Measurements from ENCODE around the gene PLAC1. TPM values are rescaled to one million over a fixed set of nuclear protein-coding genes. Genes with fewer than 3 reads are reported as not detected.
A peak's percentile ranks its signal among the peaks of the same experiment; 100 is the strongest.

Gene PLAC1, protein sequence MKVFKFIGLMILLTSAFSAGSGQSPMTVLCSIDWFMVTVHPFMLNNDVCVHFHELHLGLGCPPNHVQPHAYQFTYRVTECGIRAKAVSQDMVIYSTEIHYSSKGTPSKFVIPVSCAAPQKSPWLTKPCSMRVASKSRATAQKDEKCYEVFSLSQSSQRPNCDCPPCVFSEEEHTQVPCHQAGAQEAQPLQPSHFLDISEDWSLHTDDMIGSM
- total RNA-seq (2021; ENCODE audit: unreplicated experiment) (0.34 TPM), Bru-seq, nascent RNA (percentile 25 among the genes with signal in this experiment), BruChase-seq, experiment 1, labeled RNA remaining after a 6-hour chase (percentile 18 among the genes with signal in this experiment), BruChase-seq, experiment 2, labeled RNA remaining after a 2-hour chase (percentile 26 among the genes with signal in this experiment)
- polyA plus RNA-seq (2012): 0.43 and 0.75 TPM in 2 replicates
- long read RNA-seq, partial matches to known transcripts: 0 of 1 reads
- long read RNA-seq, other reads (novel, unspliced or antisense): 0 of 1 reads

DNA sequence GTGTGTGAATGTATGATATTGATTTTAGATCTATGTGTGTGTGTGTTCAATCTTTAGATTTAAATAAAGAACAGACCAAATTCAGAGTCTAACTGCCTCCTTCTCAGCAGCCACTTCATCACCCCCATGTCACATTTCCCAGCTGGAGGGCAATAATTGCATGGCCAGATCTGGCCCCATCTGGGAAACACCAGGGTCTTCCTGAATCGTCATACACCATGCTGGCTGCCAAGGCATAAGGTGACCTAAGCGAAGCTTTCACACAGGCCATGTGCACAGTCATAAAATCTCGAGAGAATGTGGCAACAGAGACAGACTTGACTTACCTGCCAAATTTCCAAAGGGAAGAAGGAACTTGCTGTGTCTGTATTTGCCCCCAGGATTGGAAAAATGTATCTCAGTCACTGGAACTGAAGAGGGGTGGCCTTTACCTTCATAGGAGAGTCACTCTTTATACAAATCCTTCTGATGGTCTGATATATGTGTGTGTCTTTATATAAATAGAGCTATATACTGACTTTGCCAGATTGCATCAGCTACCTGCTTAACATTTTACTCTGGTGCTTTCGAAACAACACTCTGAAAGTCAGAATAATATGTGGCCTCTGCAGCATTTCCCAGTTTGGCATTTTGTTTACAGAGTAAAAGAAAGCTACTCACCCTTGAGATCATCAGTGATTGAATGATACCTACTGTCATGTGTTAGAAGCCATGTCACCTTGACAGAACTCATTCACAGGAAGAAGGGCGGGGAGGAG, at the start of gene PLAC1:
Gene PLAC1, minus strand, starts transcription at position 470 of the 758 bp plus-strand sequence. CDS start 91,789 bp downstream, outside the sequence.
- no peaks in the 10 kb centered on the region for H3K4me1 ChIP-seq (ENCODE audit: control insufficient read depth in 1 of 2, insufficient read depth in 2 of 2, low read length in 2 of 2)
- BruUV-seq (replicated peaks): no TSS peak
- no peaks in the 10 kb centered on the region for H3K79me2 ChIP-seq (ENCODE audit: insufficient read depth, low read length)
- H3K36me3 ChIP-seq (ENCODE audit: control insufficient read depth in 1 of 2, insufficient read depth in 2 of 2, low read length in 2 of 2): no peaks in the 10 kb centered on the region
- POLR2A ChIA-PET: no interaction called here
- DNase-seq (ENCODE audit: low read depth, low spot score) (no peak), ATAC-seq (no peak)
- no peaks in the 10 kb centered on the region for H3K27me3 ChIP-seq (ENCODE audit: insufficient read depth, low read length)
- RAD21 ChIA-PET (ENCODE audit: low non-redundant PET in 1 of 2, low total read pairs in 2 of 2, uncharacterized antibody in 2 of 2, unreplicated experiment in 2 of 2): no interaction called here
- CTCF ChIA-PET: no interaction called here
- intact Hi-C loops (cut with micrococcal nuclease): no loop called here
- H2AFZ ChIP-seq (ENCODE audit: low read depth, low read length, poor library complexity, severe bottlenecking): no peak within 1 kb of the TSS
- no peaks in the 10 kb centered on the region for H4K20me1 ChIP-seq (ENCODE audit: insufficient read depth)
- no peak within 1 kb of the TSS for H3K9ac ChIP-seq (ENCODE audit: low read length)
- no peak within 1 kb of the TSS for H3K27ac ChIP-seq (ENCODE audit: low read depth, low read length)
- H3K9me3 ChIP-seq (ENCODE audit: control insufficient read depth in 1 of 2, insufficient read depth in 1 of 2, low read depth in 1 of 2, low read length in 2 of 2): no peaks in the 10 kb centered on the region
- TF ChIP-seq EGR1 (IDR thresholded peaks at IDR 0.05; ENCODE audit: low read depth) (no peak), CEBPB (IDR thresholded peaks at IDR 0.05; ENCODE audit: low read depth) (no peak)
- no peak within 1 kb of the TSS for H3K4me3 ChIP-seq (replicated peaks in 1 of 2; ENCODE audit: low read depth in 1 of 2, low read length in 2 of 2)
- H3K9me2 ChIP-seq (ENCODE audit: insufficient read depth): no peaks in the 10 kb centered on the region
- no peak within 1 kb of the TSS for H3K4me2 ChIP-seq (ENCODE audit: low read length)

DNA sequence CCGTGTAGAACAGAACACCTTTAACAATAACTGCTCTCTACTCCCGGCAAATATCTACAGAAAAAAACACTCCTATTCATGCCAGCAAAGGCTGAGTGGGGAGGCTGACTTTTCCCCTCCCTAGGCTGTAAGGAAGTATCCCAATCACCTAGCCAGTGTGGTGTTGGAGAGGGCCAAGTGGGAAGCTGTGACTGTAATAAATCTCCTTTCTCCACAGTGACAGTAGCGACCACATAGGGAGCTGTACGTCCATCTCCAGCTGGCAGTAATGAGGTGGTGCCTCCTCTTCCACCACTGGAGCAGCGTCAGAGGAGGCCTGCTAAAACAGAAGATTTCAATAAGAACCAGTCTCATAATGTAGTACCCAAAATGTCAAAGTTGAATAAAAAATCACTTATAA, 47.9 kb upstream of the PLAC1 start:
- no peaks in the 10 kb centered on the region for H3K36me3 ChIP-seq (ENCODE audit: control insufficient read depth in 1 of 2, insufficient read depth in 2 of 2, low read length in 2 of 2)
- no peaks in the 10 kb centered on the region for H3K9me3 ChIP-seq (ENCODE audit: control insufficient read depth in 1 of 2, insufficient read depth in 1 of 2, low read depth in 1 of 2, low read length in 2 of 2)
- POLR2A ChIA-PET: no interaction called here
- H2AFZ ChIP-seq (ENCODE audit: low read depth, low read length, poor library complexity, severe bottlenecking): no peak overlapping the region
- H3K9me2 ChIP-seq (ENCODE audit: insufficient read depth): no peaks in the 10 kb centered on the region
- no peaks in the 10 kb centered on the region for H3K27me3 ChIP-seq (ENCODE audit: insufficient read depth, low read length)
- RAD21 ChIA-PET (ENCODE audit: low non-redundant PET in 1 of 2, low total read pairs in 2 of 2, uncharacterized antibody in 2 of 2, unreplicated experiment in 2 of 2): no interaction called here
- H3K4me3 ChIP-seq (replicated peaks in 1 of 2; ENCODE audit: low read depth in 1 of 2, low read length in 2 of 2): no peak overlapping the region
- H4K20me1 ChIP-seq (ENCODE audit: insufficient read depth): no peaks in the 10 kb centered on the region
- H3K9ac ChIP-seq (ENCODE audit: low read length): no peak overlapping the region
- no peaks in the 10 kb centered on the region for H3K79me2 ChIP-seq (ENCODE audit: insufficient read depth, low read length)
- H3K27ac ChIP-seq (ENCODE audit: low read depth, low read length): no peak overlapping the region
- no peak overlapping the region for H3K4me2 ChIP-seq (ENCODE audit: low read length)
- CTCF ChIA-PET: no interaction called here
- no peaks in the 10 kb centered on the region for H3K4me1 ChIP-seq (ENCODE audit: control insufficient read depth in 1 of 2, insufficient read depth in 2 of 2, low read length in 2 of 2)
- BruUV-seq (replicated peaks): no TSS peak
- DNase-seq (ENCODE audit: low read depth, low spot score) (no peak), ATAC-seq (no peak)
- intact Hi-C loops (cut with micrococcal nuclease): no loop called here
- TF ChIP-seq TCF7L2 (IDR thresholded peaks at IDR 0.05; ENCODE audit: borderline replicate concordance, extremely low read depth, insufficient read depth, insufficient read length) (no peak), SRF (IDR thresholded peaks at IDR 0.05; ENCODE audit: low read depth) (no peak), RAD21 (IDR thresholded peaks at IDR 0.05; ENCODE audit: low read depth) (no peak), ZNF274 (IDR thresholded peaks at IDR 0.05; ENCODE audit: low read depth, low read length) (no peak), EZH2 (IDR thresholded peaks at IDR 0.05) (no peak), POLR2AphosphoS5 (IDR thresholded peaks at IDR 0.05; ENCODE audit: low read depth, low read length) (no peak), SP1 (IDR thresholded peaks at IDR 0.05; ENCODE audit: low read depth) (no peak), EGR1 (IDR thresholded peaks at IDR 0.05; ENCODE audit: low read depth) (no peak), CEBPB (IDR thresholded peaks at IDR 0.05; ENCODE audit: low read depth) (no peak), FOSL1 (IDR thresholded peaks at IDR 0.05; ENCODE audit: low read depth) (no peak), ELF1 (IDR thresholded peaks at IDR 0.05; ENCODE audit: borderline replicate concordance, low read depth) (no peak)
- TF ChIP-seq, protein P1, sequence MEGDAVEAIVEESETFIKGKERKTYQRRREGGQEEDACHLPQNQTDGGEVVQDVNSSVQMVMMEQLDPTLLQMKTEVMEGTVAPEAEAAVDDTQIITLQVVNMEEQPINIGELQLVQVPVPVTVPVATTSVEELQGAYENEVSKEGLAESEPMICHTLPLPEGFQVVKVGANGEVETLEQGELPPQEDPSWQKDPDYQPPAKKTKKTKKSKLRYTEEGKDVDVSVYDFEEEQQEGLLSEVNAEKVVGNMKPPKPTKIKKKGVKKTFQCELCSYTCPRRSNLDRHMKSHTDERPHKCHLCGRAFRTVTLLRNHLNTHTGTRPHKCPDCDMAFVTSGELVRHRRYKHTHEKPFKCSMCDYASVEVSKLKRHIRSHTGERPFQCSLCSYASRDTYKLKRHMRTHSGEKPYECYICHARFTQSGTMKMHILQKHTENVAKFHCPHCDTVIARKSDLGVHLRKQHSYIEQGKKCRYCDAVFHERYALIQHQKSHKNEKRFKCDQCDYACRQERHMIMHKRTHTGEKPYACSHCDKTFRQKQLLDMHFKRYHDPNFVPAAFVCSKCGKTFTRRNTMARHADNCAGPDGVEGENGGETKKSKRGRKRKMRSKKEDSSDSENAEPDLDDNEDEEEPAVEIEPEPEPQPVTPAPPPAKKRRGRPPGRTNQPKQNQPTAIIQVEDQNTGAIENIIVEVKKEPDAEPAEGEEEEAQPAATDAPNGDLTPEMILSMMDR (IDR thresholded peaks at IDR 0.05 in 2 of 3, conservative IDR thresholded peaks at IDR 0.05 in 1 of 3; ENCODE audit: borderline replicate concordance in 1 of 3, insufficient read depth in 1 of 3, low read depth in 2 of 3, low read length in 2 of 3): no peak
- TF ChIP-seq, protein P2, sequence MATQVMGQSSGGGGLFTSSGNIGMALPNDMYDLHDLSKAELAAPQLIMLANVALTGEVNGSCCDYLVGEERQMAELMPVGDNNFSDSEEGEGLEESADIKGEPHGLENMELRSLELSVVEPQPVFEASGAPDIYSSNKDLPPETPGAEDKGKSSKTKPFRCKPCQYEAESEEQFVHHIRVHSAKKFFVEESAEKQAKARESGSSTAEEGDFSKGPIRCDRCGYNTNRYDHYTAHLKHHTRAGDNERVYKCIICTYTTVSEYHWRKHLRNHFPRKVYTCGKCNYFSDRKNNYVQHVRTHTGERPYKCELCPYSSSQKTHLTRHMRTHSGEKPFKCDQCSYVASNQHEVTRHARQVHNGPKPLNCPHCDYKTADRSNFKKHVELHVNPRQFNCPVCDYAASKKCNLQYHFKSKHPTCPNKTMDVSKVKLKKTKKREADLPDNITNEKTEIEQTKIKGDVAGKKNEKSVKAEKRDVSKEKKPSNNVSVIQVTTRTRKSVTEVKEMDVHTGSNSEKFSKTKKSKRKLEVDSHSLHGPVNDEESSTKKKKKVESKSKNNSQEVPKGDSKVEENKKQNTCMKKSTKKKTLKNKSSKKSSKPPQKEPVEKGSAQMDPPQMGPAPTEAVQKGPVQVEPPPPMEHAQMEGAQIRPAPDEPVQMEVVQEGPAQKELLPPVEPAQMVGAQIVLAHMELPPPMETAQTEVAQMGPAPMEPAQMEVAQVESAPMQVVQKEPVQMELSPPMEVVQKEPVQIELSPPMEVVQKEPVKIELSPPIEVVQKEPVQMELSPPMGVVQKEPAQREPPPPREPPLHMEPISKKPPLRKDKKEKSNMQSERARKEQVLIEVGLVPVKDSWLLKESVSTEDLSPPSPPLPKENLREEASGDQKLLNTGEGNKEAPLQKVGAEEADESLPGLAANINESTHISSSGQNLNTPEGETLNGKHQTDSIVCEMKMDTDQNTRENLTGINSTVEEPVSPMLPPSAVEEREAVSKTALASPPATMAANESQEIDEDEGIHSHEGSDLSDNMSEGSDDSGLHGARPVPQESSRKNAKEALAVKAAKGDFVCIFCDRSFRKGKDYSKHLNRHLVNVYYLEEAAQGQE (IDR thresholded peaks at IDR 0.05; ENCODE audit: low read depth): no peak
